Activated naive CD4-positive, alpha-beta T cell treated with anti-CD3 and anti-CD28 coated beads, Interleukin-2, amount 50 U/mL, for 24 hours (primary cell): ENCODE results near the gene FERMT3.

ENCODE experiments used
- H3K27ac Mint-ChIP-seq: one replicate; pipeline ENCODE4 v1.8.0; 2021; ENCODE audit warnings: mild to moderate bottlenecking, mixed read lengths
- H3K27me3 Mint-ChIP-seq: one replicate; pipeline ENCODE4 v1.8.0; 2021; ENCODE audit warnings: mixed read lengths
- H3K36me3 Mint-ChIP-seq: one replicate; pipeline ENCODE4 v1.8.0; 2021; ENCODE audit warnings: mixed read lengths
- H3K4me1 Mint-ChIP-seq: one replicate; pipeline ENCODE4 v1.8.0; 2021; ENCODE audit warnings: mixed read lengths
- H3K4me3 Mint-ChIP-seq: one replicate; pipeline ENCODE4 v1.8.0; 2021; ENCODE audit warnings: mild to moderate bottlenecking, mixed read lengths
- H3K9me3 Mint-ChIP-seq: one replicate; pipeline ENCODE4 v1.8.0; 2021; ENCODE audit warnings: mixed read lengths

Gene FERMT3

GRCh38 chr11:64266339-64266738, 59.8 kb downstream of the FERMT3 start:
- Mint-ChIP-seq H3K27ac (no peak overlapping the region), H3K9me3 (no peaks in the 10 kb centered on the region), H3K4me1 (peaks cover 13% of the 10 kb centered on the region), H3K36me3 (no peaks in the 10 kb centered on the region), H3K27me3 (no peaks in the 10 kb centered on the region), H3K4me3 (no peak overlapping the region)

GRCh38 chr11:64267207-64267945, 60.9 kb downstream of the FERMT3 start:
- Mint-ChIP-seq H3K9me3 (no peaks in the 10 kb centered on the region), H3K4me1 (peaks cover 13% of the 10 kb centered on the region), H3K36me3 (no peaks in the 10 kb centered on the region), H3K27me3 (no peaks in the 10 kb centered on the region), H3K4me3 (no peak overlapping the region), H3K27ac (no peak overlapping the region)

- Mint-ChIP-seq H3K27me3 (no peaks in the 10 kb centered on the region), H3K4me1 (peaks cover 13% of the 10 kb centered on the region), H3K36me3 (no peaks in the 10 kb centered on the region), H3K9me3 (no peaks in the 10 kb centered on the region), H3K4me3 (peak overlapping the region; percentile 97), H3K27ac (peak overlapping the region; percentile 94)
These were observed 61.7 kb downstream of the FERMT3 start for GRCh38 chr11:64268025-64268892.

- H3K9me3 Mint-ChIP-seq, result no peaks in the 10 kb centered on the region
- peak overlapping the region; percentile 94 for H3K27ac Mint-ChIP-seq
- H3K4me3 Mint-ChIP-seq, result peak overlapping the region; percentile 97
- no peaks in the 10 kb centered on the region for H3K27me3 Mint-ChIP-seq
- H3K36me3 Mint-ChIP-seq, result no peaks in the 10 kb centered on the region
- peaks cover 13% of the 10 kb centered on the region for H3K4me1 Mint-ChIP-seq
These were observed 62.5 kb downstream of the FERMT3 start for GRCh38 chr11:64268893-64269539.

GRCh38 chr11:64269540-64270220, 63.2 kb downstream of the FERMT3 start:
- Mint-ChIP-seq H3K9me3 (no peaks in the 10 kb centered on the region), H3K4me1 (peaks cover 13% of the 10 kb centered on the region), H3K27ac (peak overlapping the region; percentile 97), H3K4me3 (peak overlapping the region; percentile 97), H3K36me3 (no peaks in the 10 kb centered on the region), H3K27me3 (no peaks in the 10 kb centered on the region)
